ENCODE data around the gene STARD9. TPM values are rescaled to one million over a fixed set of nuclear protein-coding genes. Genes with fewer than 3 reads are reported as not detected.

STARD9 gene
- total and polyA plus RNA-seq, 2 of the 13 experiments (the other 11 are each of a cell fraction or from before 2014, with no cell fraction given), result 5.3 to 7.5 TPM

DNA sequence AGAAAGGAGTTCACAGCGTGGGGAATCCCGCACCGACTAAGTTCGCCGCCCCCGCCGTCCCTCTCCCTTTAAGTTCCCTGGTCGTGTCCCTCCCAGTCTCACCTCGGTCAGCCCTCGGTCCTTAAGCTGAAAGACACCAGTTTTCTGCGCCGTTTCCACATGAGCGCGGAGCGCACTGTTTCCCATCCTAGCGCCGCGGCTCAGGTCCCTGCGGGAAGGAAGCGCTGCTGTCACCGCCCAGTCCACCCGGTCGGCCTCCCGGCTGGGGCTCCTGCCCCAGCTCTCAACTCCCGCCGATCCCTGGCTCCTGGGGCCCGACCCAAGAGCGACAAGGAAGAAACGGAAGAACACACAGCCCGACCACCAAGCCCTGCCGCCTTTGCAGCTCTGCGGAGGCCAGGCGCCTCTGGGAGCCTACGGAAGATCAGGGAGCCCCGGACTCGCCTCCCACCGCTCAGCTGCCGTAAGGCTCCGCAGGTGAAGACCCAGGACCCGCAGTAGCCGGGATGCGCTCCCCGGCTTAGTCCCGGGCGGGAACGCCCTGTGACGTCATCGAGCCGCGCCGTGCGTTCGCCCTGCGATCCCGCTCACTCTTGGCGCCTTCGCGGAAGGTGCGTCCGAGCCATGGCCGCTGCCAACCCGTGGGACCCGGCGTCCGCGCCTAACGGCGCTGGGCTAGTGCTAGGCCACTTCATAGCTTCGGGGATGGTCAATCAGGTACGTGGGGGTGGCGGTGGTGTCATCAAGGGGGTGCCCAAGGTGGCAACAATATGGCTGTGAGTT is 27.0 kb upstream of the STARD9 start, which contains the start of the genes HAUS2 and LRRC57 (continued):
- TF ChIP-seq PHF21A (CRISPR knock-in tag; IDR thresholded peaks at IDR 0.05) (peak; percentile 47; the same call in 1 of the 2 replicates), HHEX (CRISPR knock-in tag; IDR thresholded peaks at IDR 0.05) (no peak), SOX5 (CRISPR knock-in tag; IDR thresholded peaks at IDR 0.05; ENCODE audit: borderline replicate concordance) (peak; percentile 35; the same call in 1 of the 2 replicates), ZC3H13 (CRISPR knock-in tag; IDR thresholded peaks at IDR 0.05) (peak; percentile 68; the same call in 1 of the 2 replicates), ZNF816 (CRISPR knock-in tag; IDR thresholded peaks at IDR 0.05; ENCODE audit: borderline replicate concordance) (no peak), ZNF256 (CRISPR knock-in tag; conservative IDR thresholded peaks at IDR 0.05) (peak; percentile 61; the same call in 1 of the 2 replicates), REPIN1 (CRISPR knock-in tag; IDR thresholded peaks at IDR 0.05; ENCODE audit: borderline replicate concordance, low read depth) (peak; percentile 51; the same call in 1 of the 2 replicates), ZNF230 (CRISPR knock-in tag; IDR thresholded peaks at IDR 0.05) (0 out of 2 replicates have a peak, but pooled peaks have one; percentile 59), ARNTL (CRISPR knock-in tag; IDR thresholded peaks at IDR 0.05) (peak; percentile 72; the same call in 1 of the 2 replicates), SRY (CRISPR knock-in tag; IDR thresholded peaks at IDR 0.05) (peak; percentile 61; the same call in 1 of the 2 replicates), SMARCE1 (IDR thresholded peaks at IDR 0.05; ENCODE audit: borderline replicate concordance) (no peak), ZNF709 (CRISPR knock-in tag; IDR thresholded peaks at IDR 0.05) (no peak), HNRNPK (IDR thresholded peaks at IDR 0.05; ENCODE audit: low read depth, low read length, poor library complexity, severe bottlenecking) (no peak), SRSF4 (IDR thresholded peaks at IDR 0.05; ENCODE audit: low read depth, low read length, poor library complexity, severe bottlenecking) (no peak), MLXIP (CRISPR knock-in tag; IDR thresholded peaks at IDR 0.05; ENCODE audit: borderline replicate concordance) (no peak; the same call in 1 of the 2 replicates)
- TF ChIP-seq, protein P1, sequence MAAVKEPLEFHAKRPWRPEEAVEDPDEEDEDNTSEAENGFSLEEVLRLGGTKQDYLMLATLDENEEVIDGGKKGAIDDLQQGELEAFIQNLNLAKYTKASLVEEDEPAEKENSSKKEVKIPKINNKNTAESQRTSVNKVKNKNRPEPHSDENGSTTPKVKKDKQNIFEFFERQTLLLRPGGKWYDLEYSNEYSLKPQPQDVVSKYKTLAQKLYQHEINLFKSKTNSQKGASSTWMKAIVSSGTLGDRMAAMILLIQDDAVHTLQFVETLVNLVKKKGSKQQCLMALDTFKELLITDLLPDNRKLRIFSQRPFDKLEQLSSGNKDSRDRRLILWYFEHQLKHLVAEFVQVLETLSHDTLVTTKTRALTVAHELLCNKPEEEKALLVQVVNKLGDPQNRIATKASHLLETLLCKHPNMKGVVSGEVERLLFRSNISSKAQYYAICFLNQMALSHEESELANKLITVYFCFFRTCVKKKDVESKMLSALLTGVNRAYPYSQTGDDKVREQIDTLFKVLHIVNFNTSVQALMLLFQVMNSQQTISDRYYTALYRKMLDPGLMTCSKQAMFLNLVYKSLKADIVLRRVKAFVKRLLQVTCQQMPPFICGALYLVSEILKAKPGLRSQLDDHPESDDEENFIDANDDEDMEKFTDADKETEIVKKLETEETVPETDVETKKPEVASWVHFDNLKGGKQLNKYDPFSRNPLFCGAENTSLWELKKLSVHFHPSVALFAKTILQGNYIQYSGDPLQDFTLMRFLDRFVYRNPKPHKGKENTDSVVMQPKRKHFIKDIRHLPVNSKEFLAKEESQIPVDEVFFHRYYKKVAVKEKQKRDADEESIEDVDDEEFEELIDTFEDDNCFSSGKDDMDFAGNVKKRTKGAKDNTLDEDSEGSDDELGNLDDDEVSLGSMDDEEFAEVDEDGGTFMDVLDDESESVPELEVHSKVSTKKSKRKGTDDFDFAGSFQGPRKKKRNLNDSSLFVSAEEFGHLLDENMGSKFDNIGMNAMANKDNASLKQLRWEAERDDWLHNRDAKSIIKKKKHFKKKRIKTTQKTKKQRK (IDR thresholded peaks at IDR 0.05; ENCODE audit: low read length), result no peak
- TF ChIP-seq, protein P2, sequence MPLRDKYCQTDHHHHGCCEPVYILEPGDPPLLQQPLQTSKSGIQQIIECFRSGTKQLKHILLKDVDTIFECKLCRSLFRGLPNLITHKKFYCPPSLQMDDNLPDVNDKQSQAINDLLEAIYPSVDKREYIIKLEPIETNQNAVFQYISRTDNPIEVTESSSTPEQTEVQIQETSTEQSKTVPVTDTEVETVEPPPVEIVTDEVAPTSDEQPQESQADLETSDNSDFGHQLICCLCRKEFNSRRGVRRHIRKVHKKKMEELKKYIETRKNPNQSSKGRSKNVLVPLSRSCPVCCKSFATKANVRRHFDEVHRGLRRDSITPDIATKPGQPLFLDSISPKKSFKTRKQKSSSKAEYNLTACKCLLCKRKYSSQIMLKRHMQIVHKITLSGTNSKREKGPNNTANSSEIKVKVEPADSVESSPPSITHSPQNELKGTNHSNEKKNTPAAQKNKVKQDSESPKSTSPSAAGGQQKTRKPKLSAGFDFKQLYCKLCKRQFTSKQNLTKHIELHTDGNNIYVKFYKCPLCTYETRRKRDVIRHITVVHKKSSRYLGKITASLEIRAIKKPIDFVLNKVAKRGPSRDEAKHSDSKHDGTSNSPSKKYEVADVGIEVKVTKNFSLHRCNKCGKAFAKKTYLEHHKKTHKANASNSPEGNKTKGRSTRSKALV (CRISPR knock-in tag; IDR thresholded peaks at IDR 0.05), result peak; percentile 90
- TF ChIP-seq, protein P3, sequence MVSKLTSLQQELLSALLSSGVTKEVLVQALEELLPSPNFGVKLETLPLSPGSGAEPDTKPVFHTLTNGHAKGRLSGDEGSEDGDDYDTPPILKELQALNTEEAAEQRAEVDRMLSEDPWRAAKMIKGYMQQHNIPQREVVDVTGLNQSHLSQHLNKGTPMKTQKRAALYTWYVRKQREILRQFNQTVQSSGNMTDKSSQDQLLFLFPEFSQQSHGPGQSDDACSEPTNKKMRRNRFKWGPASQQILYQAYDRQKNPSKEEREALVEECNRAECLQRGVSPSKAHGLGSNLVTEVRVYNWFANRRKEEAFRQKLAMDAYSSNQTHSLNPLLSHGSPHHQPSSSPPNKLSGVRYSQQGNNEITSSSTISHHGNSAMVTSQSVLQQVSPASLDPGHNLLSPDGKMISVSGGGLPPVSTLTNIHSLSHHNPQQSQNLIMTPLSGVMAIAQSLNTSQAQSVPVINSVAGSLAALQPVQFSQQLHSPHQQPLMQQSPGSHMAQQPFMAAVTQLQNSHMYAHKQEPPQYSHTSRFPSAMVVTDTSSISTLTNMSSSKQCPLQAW (CRISPR knock-in tag; IDR thresholded peaks at IDR 0.05), result peak; percentile 72
